Measurements from ENCODE around the gene CCDC181.

DNA sequence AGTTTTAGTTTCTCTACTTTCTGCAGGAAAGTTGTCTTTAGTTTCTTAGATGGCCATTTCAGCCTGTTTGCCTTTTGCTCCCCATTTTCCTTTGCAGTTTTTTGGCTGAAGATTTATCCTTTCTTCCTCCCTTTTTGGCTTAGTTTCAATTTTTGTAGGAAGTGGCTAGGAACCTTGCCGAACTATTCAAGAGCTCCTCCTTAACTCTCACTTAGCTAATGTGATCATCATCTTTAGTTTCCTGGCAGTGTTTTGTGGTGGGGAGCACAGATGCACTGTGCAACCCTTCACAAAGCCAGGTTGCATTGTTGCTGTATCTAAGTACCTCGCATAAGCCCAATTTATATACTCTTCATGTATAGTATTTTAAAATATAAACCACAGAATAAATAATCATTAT lies 28.8 kb upstream of the CCDC181 start:
- TF ChIP-seq, protein P1, sequence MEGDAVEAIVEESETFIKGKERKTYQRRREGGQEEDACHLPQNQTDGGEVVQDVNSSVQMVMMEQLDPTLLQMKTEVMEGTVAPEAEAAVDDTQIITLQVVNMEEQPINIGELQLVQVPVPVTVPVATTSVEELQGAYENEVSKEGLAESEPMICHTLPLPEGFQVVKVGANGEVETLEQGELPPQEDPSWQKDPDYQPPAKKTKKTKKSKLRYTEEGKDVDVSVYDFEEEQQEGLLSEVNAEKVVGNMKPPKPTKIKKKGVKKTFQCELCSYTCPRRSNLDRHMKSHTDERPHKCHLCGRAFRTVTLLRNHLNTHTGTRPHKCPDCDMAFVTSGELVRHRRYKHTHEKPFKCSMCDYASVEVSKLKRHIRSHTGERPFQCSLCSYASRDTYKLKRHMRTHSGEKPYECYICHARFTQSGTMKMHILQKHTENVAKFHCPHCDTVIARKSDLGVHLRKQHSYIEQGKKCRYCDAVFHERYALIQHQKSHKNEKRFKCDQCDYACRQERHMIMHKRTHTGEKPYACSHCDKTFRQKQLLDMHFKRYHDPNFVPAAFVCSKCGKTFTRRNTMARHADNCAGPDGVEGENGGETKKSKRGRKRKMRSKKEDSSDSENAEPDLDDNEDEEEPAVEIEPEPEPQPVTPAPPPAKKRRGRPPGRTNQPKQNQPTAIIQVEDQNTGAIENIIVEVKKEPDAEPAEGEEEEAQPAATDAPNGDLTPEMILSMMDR (IDR thresholded peaks at IDR 0.05; ENCODE audit: poor library complexity) = no peak
- TF ChIP-seq EZH2phosphoT487 (IDR thresholded peaks at IDR 0.05; ENCODE audit: low read depth, severe bottlenecking, unreplicated experiment) (no peak), EZH2 (IDR thresholded peaks at IDR 0.05; ENCODE audit: borderline replicate concordance) (no peak)
